GM12864 (cell line): Measurements from ENCODE around the gene ZSWIM6.

Experiments
- DNase-seq: peaks from one replicate; pipeline ENCODE4 v3.0.0-alpha.2; 2011; ENCODE audit warnings: low read depth
- H3K4me3 ChIP-seq: 2 replicates; pipeline ENCODE4 v1.5.1; 2011; ENCODE audit warnings: mild to moderate bottlenecking, low read depth, low read length, control low read depth
- TF ChIP-seq, protein P1 (sequence below): IDR thresholded peaks from 2 replicates; pipeline ENCODE4 v1.5.1; 2011; ENCODE audit warnings: low read depth, mild to moderate bottlenecking, moderate library complexity, low read length, control low read depth, inconsistent platforms; ENCODE audit errors: missing control alignments

The ZSWIM6 gene

DNA sequence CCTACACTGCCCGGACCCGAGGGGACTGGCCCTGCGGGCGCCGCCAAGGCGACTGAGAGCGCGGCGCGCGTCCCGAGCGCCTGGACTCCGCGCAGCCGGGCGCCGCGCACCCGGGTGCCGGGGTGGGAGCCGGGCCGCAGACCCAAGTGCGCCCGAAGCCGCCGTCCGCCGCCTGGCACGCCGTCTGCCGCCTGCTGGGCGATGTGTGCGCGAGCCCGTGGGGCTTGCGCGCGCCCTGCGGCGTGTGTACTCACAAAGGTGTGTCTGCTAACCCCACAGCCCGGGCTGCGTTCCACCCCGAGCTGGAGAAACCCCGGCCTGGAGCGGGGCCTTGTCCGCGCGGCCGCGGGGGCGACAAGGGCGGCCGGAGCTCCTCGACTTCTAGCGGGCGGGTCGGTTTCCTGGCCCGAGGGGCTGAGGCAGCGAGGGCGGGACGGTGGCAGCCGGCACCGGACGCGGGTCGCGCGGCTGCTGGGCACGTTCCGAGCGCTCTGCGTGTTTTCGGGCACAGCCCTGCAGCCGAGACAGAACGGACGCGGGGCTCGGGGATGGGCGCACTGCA lies 1.1 kb upstream of the ZSWIM6 start:
- TF ChIP-seq, protein P1, sequence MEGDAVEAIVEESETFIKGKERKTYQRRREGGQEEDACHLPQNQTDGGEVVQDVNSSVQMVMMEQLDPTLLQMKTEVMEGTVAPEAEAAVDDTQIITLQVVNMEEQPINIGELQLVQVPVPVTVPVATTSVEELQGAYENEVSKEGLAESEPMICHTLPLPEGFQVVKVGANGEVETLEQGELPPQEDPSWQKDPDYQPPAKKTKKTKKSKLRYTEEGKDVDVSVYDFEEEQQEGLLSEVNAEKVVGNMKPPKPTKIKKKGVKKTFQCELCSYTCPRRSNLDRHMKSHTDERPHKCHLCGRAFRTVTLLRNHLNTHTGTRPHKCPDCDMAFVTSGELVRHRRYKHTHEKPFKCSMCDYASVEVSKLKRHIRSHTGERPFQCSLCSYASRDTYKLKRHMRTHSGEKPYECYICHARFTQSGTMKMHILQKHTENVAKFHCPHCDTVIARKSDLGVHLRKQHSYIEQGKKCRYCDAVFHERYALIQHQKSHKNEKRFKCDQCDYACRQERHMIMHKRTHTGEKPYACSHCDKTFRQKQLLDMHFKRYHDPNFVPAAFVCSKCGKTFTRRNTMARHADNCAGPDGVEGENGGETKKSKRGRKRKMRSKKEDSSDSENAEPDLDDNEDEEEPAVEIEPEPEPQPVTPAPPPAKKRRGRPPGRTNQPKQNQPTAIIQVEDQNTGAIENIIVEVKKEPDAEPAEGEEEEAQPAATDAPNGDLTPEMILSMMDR, result peak; percentile 26
- DNase-seq, result no peak
- H3K4me3 ChIP-seq, result peak overlapping the region; percentile 84

DNA sequence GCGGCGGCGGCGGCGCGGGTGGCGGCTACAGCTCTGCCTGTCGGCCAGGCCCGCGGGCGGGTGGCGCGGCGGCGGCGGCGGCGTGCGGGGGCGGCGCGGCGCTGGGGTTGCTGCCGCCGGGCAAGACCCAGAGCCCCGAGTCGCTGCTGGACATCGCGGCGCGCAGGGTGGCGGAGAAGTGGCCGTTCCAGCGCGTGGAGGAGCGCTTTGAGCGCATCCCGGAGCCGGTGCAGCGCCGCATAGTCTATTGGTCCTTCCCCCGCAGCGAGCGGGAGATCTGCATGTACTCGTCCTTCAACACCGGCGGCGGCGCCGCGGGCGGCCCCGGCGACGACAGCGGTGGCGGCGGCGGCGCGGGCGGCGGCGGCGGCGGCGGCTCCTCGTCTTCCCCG lies 296 bp downstream of the ZSWIM6 start:
- peak overlapping the region; percentile 76 for H3K4me3 ChIP-seq
- TF ChIP-seq, protein P1, result no peak
- DNase-seq, result no peak

DNA sequence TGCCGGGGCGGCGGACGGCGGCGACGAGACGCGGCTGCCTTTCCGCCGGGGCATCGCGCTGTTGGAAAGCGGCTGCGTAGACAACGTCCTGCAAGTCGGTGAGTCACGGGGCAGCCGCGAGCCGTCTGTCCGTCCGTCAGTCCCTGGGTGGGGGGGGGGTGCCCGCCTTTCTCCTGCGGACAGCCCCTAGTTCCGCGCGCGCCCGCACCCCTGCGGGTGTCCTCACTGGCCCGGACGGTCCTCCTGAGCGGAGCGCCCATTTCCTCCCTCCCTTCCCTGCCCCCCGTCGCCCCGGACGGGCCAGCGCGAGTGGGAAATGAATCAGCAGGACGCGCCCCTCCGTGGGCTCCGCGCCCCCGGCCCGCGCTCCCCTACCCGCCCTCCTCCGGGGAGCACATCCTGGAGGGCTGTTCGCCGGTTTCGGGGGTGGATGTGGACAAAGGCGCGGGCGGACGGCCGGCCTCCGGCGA lies 828 bp downstream of the ZSWIM6 start:
- peak overlapping the region; percentile 72 for H3K4me3 ChIP-seq
- no peak for DNase-seq
- TF ChIP-seq, protein P1, result no peak

DNA sequence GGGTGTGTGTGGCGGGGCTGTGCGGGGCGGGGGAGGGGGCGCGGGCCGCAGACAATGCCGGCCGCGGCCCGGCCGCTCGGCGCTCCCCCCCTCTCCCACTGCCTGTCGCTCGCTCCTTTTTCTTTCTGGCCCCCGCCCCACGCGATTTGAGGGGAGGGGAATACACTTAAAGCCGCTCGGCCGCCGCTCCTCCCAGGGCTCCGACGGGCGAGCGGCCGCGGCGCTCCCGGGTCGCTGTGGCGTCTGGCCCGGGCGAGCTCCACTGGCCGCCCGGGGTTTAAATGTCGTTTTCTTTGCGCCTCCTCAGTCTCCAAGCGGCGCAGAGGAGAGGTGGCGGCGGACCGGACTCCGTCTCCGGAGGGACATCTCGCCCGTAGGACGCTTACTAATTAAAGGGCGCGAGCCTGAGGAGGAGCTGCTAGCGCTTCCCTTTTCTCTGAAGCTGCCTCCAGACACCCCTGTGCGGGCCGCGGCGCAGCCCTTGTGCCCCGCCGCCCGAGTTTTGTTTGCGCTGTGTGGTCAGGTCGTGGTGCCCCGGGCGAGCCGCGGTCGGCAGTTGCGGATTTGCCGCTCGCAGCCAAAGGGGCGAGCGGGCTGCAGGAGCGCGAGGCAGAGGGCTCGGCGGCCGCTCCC lies 1.4 kb downstream of the ZSWIM6 start:
- TF ChIP-seq, protein P1, result no peak
- peak overlapping the region; percentile 72 for H3K4me3 ChIP-seq
- no peak for DNase-seq

DNA sequence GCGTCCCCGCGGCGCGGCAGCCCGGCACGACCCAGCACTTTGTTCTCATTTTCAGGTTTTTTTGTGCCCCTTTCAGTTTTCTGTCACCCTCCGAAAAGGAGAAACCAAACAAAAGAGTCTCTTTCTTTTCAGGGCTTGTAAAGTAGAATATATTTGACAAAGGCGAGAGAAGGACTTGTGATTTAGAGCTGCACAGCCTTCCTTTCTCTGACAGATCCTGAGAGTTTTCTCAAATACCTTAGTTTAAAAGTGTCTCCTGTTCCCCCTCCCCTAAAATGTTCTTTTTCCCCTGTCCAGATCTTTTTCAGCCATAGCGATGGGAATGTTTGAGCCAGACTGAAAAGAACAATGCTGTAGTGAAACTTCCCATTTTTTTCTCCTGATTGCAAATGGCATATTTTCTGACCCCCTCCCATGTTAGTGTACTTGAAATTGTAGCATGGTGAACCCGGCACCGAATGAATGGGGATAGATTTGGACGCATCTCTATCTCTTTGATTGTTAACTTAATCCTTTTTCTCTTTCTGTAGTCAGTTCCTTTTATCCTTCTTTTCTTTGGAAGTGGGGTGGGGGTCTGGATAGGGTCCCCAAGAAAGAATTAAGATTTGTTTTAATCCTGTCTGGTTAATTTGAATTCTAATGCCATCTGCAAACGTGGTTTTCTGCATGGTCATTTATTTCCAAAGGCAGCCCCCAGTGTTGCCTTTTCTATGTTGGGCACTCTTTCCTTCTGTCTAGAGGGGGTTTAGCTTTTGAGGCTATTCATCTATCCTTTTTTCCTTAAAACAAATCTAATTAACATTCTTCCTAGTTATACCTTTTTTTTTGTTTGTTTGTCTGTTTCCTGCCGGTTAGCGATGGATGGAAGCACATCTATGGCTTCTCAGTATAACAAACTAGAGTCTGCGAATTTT lies 2.2 kb downstream of the ZSWIM6 start:
- DNase-seq, result no peak
- H3K4me3 ChIP-seq, result peak overlapping the region; percentile 72
- TF ChIP-seq, protein P1, result no peak

DNA sequence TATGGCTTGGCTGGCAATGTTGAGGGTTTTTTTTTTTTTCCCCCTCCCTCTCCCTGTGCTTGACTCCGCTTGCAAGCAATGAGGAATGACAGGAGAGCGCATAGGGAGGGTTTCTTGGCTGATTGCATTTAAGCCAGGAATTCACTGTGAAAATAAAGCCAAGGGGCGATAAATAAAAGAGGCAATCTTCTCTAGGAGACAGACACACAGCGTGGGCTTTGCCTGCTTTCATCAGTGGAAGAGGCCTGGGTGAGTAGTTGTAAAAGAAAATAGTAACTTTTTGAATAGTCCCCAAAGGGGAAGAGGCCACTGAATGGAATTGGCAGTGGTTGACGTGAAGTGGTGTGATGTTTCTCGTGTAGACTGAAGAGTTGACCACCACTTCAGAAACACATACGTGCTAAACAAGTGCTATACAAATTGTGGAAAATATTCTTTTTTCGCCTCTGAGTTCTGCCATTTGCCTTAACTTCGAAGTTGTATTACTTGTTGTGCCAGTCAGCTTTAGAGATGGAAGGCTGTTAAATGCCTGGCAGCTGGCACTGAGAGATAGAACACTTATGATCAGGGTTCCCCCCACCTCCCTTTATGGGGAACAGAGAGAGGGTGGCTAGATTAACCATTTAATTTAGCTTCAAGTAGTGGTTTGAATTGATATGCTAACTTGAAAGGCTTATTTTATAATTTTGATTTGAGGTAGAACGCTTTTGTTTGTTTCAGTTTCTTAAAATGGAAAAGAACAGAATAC lies 3.0 kb downstream of the ZSWIM6 start:
- TF ChIP-seq, protein P1, result no peak
- no peak overlapping the region for H3K4me3 ChIP-seq
- no peak for DNase-seq
